ENCODE measurements around the gene MYOG.

- no peak for TF ChIP-seq CTCF (conservative IDR thresholded peaks at IDR 0.05; ENCODE audit: low read depth, low read length)
- no peak for TF ChIP-seq MXI1 (IDR thresholded peaks at IDR 0.05; ENCODE audit: borderline replicate concordance, low read depth, low read length)
- TF ChIP-seq CHD1 (IDR thresholded peaks at IDR 0.05; ENCODE audit: low read depth, low read length), result no peak
- TF ChIP-seq MAFK (IDR thresholded peaks at IDR 0.05; ENCODE audit: low read depth, low read length), result no peak
- TF ChIP-seq POLR2A (IDR thresholded peaks at IDR 0.05; ENCODE audit: low read depth, low read length), result no peak
- TF ChIP-seq ELK1 (IDR thresholded peaks at IDR 0.05; ENCODE audit: borderline replicate concordance, low read depth, low read length), result no peak
- TF ChIP-seq, protein P1, sequence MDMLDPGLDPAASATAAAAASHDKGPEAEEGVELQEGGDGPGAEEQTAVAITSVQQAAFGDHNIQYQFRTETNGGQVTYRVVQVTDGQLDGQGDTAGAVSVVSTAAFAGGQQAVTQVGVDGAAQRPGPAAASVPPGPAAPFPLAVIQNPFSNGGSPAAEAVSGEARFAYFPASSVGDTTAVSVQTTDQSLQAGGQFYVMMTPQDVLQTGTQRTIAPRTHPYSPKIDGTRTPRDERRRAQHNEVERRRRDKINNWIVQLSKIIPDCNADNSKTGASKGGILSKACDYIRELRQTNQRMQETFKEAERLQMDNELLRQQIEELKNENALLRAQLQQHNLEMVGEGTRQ (IDR thresholded peaks at IDR 0.05; ENCODE audit: low read depth, low read length), result no peak
- TF ChIP-seq MAZ (IDR thresholded peaks at IDR 0.05; ENCODE audit: borderline replicate concordance, low read depth, low read length), result no peak
- no peak for TF ChIP-seq SMC3 (IDR thresholded peaks at IDR 0.05; ENCODE audit: low read depth, low read length)
- TF ChIP-seq RCOR1 (IDR thresholded peaks at IDR 0.05; ENCODE audit: insufficient replicate concordance, low read length), result no peak
Measured at GRCh38 chr1:203057911-203058675, 27.7 kb downstream of the MYOG start.

Data from IMR-90 (cell line).